Measurements from ENCODE around the gene UBASH3B.

The UBASH3B gene

GRCh38 chr11:122711362-122711761 is 55.8 kb downstream of the UBASH3B start:
- no peak for DNase-seq (ENCODE audit: extremely low read depth, low read depth)
- H3K4me3 ChIP-seq (replicated peaks; ENCODE audit: low read depth, low read length), result no peak overlapping the region
- TF ChIP-seq, protein P1, sequence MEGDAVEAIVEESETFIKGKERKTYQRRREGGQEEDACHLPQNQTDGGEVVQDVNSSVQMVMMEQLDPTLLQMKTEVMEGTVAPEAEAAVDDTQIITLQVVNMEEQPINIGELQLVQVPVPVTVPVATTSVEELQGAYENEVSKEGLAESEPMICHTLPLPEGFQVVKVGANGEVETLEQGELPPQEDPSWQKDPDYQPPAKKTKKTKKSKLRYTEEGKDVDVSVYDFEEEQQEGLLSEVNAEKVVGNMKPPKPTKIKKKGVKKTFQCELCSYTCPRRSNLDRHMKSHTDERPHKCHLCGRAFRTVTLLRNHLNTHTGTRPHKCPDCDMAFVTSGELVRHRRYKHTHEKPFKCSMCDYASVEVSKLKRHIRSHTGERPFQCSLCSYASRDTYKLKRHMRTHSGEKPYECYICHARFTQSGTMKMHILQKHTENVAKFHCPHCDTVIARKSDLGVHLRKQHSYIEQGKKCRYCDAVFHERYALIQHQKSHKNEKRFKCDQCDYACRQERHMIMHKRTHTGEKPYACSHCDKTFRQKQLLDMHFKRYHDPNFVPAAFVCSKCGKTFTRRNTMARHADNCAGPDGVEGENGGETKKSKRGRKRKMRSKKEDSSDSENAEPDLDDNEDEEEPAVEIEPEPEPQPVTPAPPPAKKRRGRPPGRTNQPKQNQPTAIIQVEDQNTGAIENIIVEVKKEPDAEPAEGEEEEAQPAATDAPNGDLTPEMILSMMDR (IDR thresholded peaks at IDR 0.05; ENCODE audit: low read depth, low read length, missing control alignments), result no peak

DNA sequence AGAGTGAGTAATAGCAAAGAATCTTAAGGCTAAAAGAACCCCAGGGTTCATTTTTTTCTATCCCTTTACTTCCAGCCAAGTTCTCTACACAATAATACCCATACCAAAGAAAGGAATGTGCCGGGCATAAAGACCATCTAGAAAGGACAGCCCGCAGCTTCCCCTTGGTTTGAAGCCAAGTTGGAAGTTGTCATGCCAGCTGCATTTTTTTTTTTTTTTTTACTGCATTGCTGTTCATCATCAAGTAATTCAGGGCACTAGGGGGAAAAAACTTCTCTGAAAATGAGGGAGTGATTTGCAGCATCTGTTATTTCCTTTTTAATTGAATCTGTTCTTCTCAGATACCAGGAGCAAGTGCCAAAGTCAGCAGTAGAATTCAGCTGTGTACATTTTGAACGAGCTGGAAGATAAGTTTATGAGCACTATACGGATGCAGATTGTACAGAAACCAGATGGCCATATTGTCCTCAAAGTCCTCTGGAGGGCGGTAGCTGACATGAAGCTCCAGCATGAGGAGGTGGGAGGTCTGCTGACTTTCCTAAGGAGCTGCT is 56.4 kb downstream of the UBASH3B start:
- H3K4me3 ChIP-seq (replicated peaks; ENCODE audit: low read depth, low read length), result no peak overlapping the region
- TF ChIP-seq, protein P1 (IDR thresholded peaks at IDR 0.05; ENCODE audit: low read depth, low read length, missing control alignments), result no peak
- no peak for DNase-seq (ENCODE audit: extremely low read depth, low read depth)

DNA sequence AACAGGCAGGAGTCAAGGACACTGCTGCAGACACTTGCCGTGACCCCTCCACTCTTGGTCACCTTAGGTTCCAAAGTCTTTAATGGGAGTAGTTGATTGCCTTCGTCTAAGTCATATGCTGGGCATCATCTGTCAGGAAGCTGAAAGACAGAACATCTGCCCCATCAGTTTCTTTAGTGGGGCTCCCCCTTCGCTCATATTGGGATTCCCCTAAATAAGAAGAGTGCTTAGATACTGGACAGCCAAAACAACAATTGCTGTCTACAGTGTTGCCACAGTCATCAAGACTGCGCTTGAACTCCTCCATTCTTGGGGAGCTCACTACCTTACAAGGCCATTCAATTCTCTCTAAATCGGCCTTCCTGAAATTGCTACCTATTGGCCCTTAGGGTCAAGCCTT is 58.5 kb downstream of the UBASH3B start:
- TF ChIP-seq, protein P1 (IDR thresholded peaks at IDR 0.05; ENCODE audit: low read depth, low read length, missing control alignments), result no peak
- DNase-seq (ENCODE audit: extremely low read depth, low read depth), result no peak

GRCh38 chr11:122714484-122714883 is 59.0 kb downstream of the UBASH3B start:
- no peak for DNase-seq (ENCODE audit: extremely low read depth, low read depth)
- no peak overlapping the region for H3K4me3 ChIP-seq (replicated peaks; ENCODE audit: low read depth, low read length)
- TF ChIP-seq, protein P1 (IDR thresholded peaks at IDR 0.05; ENCODE audit: low read depth, low read length, missing control alignments), result no peak

More for the DNA sequence above, 58.5 kb downstream of the UBASH3B start:
- H3K4me3 ChIP-seq (replicated peaks; ENCODE audit: low read depth, low read length), result no peak overlapping the region

- TF ChIP-seq, protein P1 (IDR thresholded peaks at IDR 0.05; ENCODE audit: low read depth, low read length, missing control alignments), result no peak
- DNase-seq (ENCODE audit: extremely low read depth, low read depth), result no peak
- no peak overlapping the region for H3K4me3 ChIP-seq (replicated peaks; ENCODE audit: low read depth, low read length)
These were observed 60.3 kb downstream of the UBASH3B start for GRCh38 chr11:122715548-122716440.

DNA sequence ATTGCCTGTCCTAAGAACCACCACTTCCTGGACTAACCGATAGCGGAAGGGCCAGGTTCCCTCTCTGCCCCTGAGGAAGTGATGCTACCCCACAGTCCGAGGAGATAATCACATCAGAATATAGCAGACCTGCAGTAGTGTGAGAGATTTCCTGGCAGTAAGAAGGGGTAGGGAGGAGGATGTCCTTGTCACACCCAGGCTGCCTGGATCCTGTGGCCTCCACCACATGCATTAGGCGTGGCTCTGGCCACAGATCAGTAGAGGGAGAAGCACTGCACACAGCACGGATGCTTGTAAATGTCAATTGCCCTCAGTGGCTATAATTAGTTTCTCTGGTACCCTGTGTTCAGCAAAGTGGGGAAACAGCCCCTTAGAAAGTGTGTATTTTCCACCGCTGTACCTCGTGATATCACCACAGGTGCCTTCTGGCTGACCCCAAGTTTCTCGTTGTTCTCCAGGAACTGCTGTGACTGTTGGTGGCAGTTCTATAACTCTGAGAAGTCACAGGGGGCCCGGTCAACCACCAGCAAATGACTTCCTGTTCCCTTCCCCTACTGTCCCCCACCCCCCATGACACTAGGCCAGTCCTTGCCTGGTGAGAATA is 61.8 kb downstream of the UBASH3B start:
- DNase-seq (ENCODE audit: extremely low read depth, low read depth), result no peak
- H3K4me3 ChIP-seq (replicated peaks; ENCODE audit: low read depth, low read length), result no peak overlapping the region
- TF ChIP-seq, protein P1 (IDR thresholded peaks at IDR 0.05; ENCODE audit: low read depth, low read length, missing control alignments), result no peak

All from HFF-Myc (cell line).